GM12891 (cell line): ENCODE measurements around the gene STX5.

Experiments used
- POLR2A ChIP-seq: IDR thresholded peaks from 2 replicates; pipeline ENCODE4 v1.6.1; 2011; ENCODE audit warnings: low read depth, low read length, control low read depth
- POLR2AphosphoS5 ChIP-seq: IDR thresholded peaks from 2 replicates; pipeline ENCODE4 v1.6.1; 2011; ENCODE audit warnings: low read depth, low read length, control low read depth

GRCh38 chr11:62806611-62807121 is 25.2 kb downstream of the STX5 start:
- TF ChIP-seq POLR2A (no peak), POLR2AphosphoS5 (no peak)
